Muscle of arm (tissue), 12 donors: Measurements from ENCODE around the gene PMPCA. TPM values are rescaled to one million over a fixed set of nuclear protein-coding genes. Genes with fewer than 3 reads are reported as not detected.
"Not testable (repeated sequence)": the region's sequence is repeated elsewhere in the genome, so short reads cannot be mapped to it uniquely, and the experiment has no call there.

ENCODE experiments used
- DNase-seq: peaks from one replicate; pipeline ENCODE4 v3.0.0-alpha.2; 2013
- polyA plus RNA-seq, 12 donors: library from polyadenylated mRNA; unstranded; fragments of 120-200 nt; gene quantifications; one replicate each; pipeline ENCODE4 v1.2.1, GENCODE V29; 2013; ENCODE audit not compliant: insufficient read length in 12 of 12

PMPCA gene
- polyA plus RNA-seq, 12 donors: 27.6 to 43.2 (median 37.4) TPM; not detected in 1

- DNase-seq: no peak
These were observed 17.7 kb upstream of the PMPCA start for GRCh38 chr9:136392538-136393449.

DNA sequence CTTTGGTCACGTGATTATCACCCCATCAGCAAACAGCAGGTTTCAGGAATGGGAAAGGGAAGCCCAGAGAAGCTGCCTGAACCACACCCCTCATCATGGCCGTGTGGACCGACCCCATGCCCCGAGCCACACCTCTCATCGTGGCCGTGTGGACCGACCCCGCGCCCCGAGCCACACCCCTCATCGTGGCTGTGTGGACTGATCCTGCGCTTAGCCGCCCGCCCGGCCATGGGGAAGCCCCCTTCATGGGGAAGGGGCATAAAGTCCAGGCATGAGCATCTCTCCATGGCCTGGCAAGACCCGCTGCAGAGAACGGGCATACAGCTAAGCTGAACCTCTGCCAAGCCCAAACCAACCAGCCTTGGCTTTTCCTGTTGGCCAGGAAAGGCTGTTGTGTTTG is 16.9 kb upstream of the PMPCA start:
- DNase-seq: no peak

- no peak for DNase-seq
These were observed 16.0 kb upstream of the PMPCA start for GRCh38 chr9:136394312-136395019.

GRCh38 chr9:136395020-136395340 is 15.5 kb upstream of the PMPCA start:
- DNase-seq: no peak

- DNase-seq: no peak
These were observed 14.9 kb upstream of the PMPCA start for GRCh38 chr9:136395345-136396218.

DNA sequence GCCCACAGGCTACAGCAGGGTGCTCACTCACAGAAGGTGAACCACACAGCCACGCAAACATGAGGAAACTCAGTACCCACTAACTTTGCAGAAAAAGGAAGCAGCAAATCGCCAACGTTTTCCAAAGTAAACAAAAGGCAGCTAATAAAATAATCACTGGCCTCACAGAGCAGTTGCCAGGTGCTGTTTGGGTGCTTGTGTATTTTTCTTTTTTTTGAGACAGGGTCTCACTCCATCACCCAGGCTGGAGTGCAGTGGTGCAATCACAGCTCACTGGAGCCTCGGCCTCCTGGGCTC is 14.3 kb upstream of the PMPCA start:
- no peak for DNase-seq

DNA sequence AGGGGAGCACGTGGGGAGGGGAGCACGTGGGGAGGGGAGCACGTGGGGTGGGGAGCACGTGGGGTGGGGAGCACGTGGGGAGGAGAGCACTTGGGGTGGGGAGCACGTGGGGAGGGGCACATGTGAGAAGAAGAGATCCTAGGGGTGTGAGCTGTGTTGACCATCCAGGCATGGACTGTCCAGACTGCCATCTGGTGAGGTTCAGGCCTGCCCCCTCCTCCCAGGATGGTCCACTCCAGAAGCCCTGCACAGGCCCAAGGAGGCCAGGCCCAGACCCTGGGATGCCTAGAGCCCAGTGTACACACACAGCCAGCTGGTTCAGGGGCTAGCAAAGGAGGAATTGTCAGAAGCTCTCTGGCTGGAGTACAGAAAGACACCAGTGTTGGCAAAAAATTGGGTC is 12.8 kb upstream of the PMPCA start:
- no peak for DNase-seq

DNA sequence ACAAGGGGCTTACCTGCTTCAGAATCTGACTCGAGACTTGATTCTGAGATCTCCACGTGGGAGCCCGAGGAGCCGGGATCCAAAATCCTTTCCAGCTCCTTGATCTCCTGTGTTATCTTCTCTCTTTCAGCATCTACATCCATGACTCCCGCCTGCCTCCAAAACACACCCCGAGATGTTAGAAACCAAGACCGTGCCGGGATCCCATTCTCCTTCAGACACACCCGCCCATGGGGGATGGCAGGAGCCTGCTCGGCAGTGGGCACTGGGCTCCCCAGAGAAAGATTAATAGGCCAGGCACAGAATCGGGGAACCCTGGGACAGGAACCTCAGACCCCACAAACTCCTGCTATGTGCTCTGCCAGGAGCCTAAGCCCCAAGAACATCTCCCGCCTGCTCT is 12.2 kb upstream of the PMPCA start:
- no peak for DNase-seq

DNA sequence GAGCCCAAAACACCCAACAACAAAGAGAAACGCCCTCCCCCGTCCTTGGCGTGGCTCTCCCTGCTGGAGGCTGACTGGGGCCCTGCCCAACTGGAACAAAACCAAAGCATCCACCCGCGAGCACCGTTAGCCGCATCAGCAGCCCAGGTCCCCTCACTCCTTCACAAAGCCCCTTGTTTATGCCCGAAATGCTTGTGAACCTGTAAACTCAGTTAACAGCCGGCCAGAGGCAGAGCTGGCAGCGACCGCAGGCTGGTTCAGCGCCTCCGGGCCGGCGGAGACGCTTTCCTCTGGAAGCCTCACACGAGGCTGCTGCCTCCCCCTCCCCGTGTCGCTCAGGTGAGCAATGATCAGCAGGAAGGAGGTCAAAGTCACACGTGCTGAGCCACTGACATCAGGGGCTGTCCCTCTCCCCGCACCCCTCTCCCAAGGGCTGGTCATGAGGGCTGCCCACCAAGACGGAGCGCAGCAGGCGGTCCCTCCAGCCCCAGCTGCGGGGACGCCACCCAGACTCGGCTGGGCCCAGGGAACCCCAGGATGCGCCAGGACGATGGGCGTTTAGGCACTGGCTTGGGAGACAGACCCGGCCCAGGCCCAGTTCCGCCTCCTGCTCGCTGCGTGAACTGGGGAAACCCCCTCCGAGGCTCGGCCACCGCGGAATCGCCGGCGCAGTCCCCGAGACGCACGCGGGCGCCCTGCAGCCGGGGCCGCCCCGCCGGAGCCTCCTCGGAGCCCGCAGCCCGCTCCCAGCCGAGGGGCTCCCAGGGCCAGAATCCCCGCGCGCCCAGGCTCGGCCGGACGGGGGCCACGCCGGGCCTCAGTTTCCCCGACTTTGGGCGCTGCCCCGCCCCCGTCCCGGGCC is 11.1 kb upstream of the PMPCA start:
- no peak for DNase-seq

- DNase-seq: peak; percentile 86
These were observed 10.2 kb upstream of the PMPCA start, which contains the start of gene SNAPC4 for GRCh38 chr9:136400038-136400834. Gene SNAPC4, minus strand, starts transcription at chr9:136400170. Its CDS starts 1,742 bp downstream, at chr9:136398428.

DNA sequence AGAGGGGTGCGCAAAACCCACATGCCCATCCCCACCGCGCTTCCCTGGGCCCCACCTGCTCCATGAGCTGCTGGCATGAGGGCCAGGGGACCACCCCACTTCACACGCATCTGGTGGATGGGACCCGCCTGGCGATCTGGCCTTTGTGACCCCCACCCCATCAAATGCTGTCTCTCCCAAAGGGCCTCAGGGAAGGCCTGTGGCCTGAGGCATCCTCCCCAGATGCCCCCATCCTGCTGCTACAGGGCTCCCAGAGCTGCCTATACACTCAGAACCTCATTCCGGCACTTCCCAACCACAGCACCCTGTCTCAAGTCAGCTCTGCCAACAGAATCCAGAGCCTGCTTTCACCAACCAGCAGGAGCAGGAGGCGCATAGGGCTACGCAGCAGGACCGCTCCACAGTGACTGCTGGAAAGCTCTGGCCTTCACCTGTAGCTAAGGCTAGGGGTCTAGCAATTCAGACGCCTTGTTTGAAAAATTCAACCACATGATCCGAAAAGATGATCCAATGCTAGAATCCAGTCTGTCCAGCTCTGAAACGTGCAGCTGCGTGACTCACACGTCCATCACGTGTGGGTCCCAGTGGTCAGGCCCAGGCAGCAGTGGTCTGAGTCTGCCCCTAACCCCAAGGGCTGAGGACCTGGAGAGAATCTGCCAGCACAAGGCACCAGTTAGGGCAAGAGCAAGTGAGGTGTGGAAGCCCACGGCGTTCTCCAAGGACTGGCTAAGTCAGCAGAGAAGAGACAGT is 9.1 kb upstream of the PMPCA start:
- no peak for DNase-seq

- DNase-seq: no peak
These were observed 8.4 kb upstream of the PMPCA start for GRCh38 chr9:136402067-136402466.

DNA sequence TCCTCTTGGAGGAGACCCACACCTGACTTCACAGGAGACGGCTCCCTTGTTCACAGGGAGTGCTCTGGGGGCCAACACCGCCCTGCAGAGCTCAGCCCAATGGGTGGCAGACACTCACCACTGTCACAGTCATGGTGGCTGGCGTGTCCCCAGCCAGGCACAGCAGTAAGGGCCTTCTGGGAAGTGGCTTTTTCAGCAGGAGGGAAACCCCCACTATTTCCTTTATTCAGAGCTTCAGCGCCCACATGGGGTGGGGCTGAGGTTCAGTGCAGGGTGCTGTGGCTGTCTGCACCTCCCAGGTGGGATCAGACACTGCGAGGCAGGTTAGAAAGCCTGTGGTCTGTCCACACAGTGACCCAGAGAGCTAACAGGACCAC is 6.9 kb upstream of the PMPCA start:
- DNase-seq: no peak

- DNase-seq: no peak
These were observed 6.3 kb upstream of the PMPCA start for GRCh38 chr9:136403915-136404800.

- no peak for DNase-seq
These were observed 5.7 kb upstream of the PMPCA start for GRCh38 chr9:136404801-136405136.

DNA sequence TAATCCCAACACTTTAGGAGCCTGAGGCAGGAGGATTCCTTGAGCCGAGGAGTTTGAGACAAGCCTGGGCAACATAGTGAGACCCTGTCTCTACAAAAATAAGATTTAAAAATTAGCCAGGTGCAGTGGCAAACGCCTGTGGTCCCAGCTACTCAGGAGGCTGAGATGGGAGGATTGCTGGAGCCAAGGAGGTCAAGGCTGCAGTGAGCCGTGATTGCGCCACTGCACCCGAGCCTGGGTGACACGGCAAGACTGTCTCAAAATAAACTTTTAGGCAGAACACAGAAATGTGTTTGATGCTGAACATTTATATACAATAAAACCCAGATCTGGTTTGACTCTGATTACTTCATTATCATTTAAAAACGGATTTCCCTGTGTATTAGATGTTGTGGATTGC is 5.0 kb upstream of the PMPCA start:
- no peak for DNase-seq

DNA sequence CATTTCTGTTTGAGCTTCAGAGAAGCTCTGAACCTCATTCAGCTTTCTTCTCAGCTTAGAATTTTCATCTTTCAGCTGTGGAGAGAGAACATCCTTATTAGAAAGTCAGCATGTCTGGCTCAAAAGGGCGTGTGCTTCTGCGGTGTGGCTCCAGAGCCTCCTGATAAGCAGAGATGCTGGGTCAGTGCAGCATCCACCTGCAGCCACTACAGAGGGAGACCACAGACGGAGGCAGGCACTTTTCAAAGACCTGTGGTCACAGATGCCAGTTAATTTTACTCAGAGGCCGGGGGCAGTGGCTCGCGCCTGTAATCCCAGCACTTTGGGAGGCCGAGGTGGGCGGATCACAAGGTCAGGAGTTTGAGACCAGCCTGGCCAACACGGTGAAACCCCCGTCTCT is 4.6 kb upstream of the PMPCA start:
- DNase-seq: not testable (repeated sequence)

DNA sequence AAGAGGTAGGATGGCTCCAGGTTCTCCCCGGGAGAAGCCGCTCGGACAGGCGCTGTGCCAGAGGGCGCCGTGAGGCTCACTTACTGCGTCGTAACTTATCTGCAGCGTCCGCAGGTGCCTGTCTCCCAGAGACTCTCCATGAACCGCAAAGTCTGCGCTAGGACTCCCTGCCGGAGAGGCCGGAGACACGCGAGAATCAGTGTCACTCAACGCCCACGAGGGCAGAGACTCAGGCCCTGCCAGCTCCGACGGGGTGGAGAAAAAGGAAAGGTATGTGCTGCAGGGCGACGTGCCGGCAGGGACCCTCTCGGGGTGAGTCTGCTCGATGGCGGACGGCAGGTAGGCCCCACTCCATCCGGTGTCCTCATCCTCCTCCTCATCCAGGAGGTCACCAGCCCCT is 3.4 kb upstream of the PMPCA start:
- DNase-seq: not testable (repeated sequence)

DNA sequence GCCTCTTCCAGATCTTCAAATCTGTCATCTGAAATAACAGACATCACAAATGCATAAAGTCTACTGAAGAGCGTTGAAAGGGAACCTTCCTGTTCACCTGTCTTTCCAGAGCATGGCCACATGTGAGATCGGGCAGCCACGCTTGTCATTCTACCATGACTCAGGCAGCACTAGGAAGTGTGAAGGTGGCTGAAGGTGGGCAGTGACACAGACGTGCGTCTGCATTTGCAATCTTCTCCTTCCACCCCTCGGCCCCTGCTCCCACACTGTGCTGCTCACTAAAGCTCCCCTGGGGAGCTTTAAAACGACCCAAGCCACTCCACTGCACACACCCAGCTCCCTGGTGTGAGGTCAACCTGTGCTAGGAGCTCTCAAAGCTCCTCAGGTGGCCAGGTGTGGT is 2.5 kb upstream of the PMPCA start:
- DNase-seq: no peak
